ENCODE data around the gene MCM8.
"Not testable (repeated sequence)": the region's sequence is repeated elsewhere in the genome, so short reads cannot be mapped to it uniquely, and the experiment has no call there.

MCM8 gene

DNA sequence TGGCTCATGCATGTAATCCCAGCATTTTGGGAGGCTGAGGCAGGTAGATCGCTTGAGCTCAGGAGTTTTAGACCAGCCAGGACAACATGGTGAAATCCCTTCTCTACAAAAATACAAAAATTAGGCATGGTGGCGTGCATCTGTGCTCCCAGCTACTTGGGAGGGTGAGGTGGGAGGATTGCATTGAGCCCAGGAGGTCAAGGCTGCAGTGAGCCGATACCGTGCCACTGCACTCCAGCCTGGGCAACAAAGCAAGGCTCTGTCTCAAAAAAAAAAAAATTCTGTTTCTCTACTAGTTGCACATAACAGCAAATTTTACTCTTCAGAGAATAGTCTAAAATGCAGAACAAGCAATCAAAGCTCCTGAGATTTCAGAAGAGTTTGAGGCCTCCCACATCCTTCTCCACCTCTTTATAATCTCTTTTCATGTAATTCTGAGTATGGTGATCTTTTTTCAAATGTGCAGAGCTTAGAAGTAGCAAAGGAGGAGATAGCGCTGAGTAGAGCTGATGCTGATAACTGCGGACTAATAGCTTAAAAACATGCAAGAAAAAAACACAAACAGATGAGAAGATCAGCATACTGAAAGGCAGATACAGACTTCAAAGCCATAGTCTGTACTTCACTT lies 80.1 kb downstream of the MCM8 start:
- H3K4me3 ChIP-seq (ENCODE audit: low read depth, low read length): no peak overlapping the region
- no peaks in the 10 kb centered on the region for H3K9me3 ChIP-seq (ENCODE audit: severe bottlenecking)
- H3K27ac ChIP-seq: no peak overlapping the region
- no peak for DNase-seq
- peaks cover 22% of the 10 kb centered on the region for H3K36me3 ChIP-seq
- TF ChIP-seq, protein P1, sequence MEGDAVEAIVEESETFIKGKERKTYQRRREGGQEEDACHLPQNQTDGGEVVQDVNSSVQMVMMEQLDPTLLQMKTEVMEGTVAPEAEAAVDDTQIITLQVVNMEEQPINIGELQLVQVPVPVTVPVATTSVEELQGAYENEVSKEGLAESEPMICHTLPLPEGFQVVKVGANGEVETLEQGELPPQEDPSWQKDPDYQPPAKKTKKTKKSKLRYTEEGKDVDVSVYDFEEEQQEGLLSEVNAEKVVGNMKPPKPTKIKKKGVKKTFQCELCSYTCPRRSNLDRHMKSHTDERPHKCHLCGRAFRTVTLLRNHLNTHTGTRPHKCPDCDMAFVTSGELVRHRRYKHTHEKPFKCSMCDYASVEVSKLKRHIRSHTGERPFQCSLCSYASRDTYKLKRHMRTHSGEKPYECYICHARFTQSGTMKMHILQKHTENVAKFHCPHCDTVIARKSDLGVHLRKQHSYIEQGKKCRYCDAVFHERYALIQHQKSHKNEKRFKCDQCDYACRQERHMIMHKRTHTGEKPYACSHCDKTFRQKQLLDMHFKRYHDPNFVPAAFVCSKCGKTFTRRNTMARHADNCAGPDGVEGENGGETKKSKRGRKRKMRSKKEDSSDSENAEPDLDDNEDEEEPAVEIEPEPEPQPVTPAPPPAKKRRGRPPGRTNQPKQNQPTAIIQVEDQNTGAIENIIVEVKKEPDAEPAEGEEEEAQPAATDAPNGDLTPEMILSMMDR (IDR thresholded peaks at IDR 0.05; ENCODE audit: low read depth, low read length): no peak
- H3K27me3 ChIP-seq (ENCODE audit: insufficient read depth, low read depth, severe bottlenecking): no peaks in the 10 kb centered on the region

DNA sequence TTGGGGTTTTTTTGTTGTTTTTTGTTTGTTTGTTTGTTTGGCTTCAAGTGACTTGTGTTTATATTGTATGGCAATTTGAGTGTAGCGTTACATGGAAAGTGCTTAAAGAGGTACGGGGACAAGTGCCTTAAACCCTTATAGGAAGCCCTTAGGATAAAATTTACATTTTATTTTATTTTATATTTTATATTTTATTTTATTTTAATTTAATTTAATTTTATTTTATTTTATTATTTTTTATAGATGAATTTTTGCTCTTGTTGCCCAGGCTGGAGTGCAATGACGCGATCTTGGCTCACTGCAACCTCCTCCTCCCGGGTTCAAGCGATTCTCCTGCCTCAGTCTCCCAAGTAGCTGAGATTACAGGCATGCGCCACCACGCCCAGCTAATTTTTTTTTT lies 82.5 kb downstream of the MCM8 start:
- H3K9me3 ChIP-seq (ENCODE audit: severe bottlenecking); H3K27me3 ChIP-seq (ENCODE audit: insufficient read depth, low read depth, severe bottlenecking); DNase-seq; H3K4me3 ChIP-seq (ENCODE audit: low read depth, low read length); H3K27ac ChIP-seq: not testable (repeated sequence)
- H3K36me3 ChIP-seq: peaks cover 36% of the 10 kb centered on the region

DNA sequence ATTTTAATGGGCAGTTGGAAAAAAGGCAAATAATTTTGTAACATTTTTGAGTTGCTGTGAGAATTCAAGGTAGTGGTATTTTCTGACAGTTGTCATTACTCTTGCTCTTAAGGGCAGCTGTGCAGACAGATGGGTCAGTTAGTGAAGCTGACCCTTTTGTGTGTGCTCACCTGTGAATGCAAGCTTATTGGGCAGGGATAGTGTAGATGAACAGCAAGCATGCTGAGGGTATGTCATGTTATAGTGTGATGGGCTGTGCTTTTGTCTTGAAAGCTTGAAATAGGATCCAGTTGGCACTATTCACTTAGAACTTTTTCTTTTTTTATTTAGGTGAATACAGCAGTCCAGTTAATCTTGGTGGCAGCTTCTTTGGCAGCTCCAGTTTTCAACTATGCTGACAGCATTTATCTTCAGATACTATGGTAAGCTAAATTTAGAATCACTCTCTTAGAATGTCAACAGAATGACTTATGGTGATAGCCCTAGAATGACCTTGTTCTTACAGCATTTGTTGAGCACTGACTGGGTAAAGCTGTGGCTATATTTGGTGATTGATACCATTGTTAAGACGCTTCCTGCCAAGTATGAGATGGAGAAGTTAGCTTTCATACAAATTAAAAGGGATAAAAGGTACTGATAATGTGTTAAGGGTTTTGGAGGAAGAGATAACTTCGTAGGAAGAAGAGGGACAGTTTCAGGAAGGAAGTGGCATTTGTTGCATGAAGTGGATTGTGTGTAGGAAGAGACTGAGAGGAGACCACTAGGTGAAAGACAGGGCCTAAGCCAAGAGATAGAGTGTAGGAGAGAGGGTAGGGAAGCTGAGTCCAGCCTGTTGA lies 83.9 kb downstream of the MCM8 start:
- Histone ChIP-seq H3K9me3 (ENCODE audit: severe bottlenecking) (no peaks in the 10 kb centered on the region), H3K27me3 (ENCODE audit: insufficient read depth, low read depth, severe bottlenecking) (no peaks in the 10 kb centered on the region), H3K27ac (no peak overlapping the region), H3K36me3 (peaks cover 43% of the 10 kb centered on the region), H3K4me3 (ENCODE audit: low read depth, low read length) (no peak overlapping the region)
- TF ChIP-seq, protein P1 (IDR thresholded peaks at IDR 0.05; ENCODE audit: low read depth, low read length): no peak
- no peak for DNase-seq

DNA sequence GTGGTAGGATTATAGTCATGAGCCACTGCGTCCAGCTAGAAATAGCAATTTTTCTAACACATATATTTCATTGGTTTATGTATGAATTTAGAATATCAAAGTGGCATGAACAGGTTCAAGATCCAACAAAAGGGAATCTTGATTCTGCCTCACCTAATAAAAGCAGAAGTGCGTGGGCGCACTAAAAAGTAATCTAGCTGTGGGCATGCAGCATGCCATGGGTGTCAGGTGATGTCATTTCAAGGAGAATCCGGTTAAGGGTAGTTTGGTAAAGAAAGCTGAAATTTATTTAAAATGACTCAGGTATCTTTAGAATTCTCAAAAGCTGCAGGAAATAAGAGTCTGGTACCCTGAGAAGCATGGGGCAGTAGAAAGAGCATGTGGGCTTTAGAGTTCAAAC lies 85.8 kb downstream of the MCM8 start:
- no peak for DNase-seq
- H3K9me3 ChIP-seq (ENCODE audit: severe bottlenecking): no peaks in the 10 kb centered on the region
- H3K36me3 ChIP-seq: peaks cover 53% of the 10 kb centered on the region
- TF ChIP-seq, protein P1 (IDR thresholded peaks at IDR 0.05; ENCODE audit: low read depth, low read length): no peak
- H3K4me3 ChIP-seq (ENCODE audit: low read depth, low read length): no peak overlapping the region
- H3K27ac ChIP-seq: no peak overlapping the region
- H3K27me3 ChIP-seq (ENCODE audit: insufficient read depth, low read depth, severe bottlenecking): no peaks in the 10 kb centered on the region

DNA sequence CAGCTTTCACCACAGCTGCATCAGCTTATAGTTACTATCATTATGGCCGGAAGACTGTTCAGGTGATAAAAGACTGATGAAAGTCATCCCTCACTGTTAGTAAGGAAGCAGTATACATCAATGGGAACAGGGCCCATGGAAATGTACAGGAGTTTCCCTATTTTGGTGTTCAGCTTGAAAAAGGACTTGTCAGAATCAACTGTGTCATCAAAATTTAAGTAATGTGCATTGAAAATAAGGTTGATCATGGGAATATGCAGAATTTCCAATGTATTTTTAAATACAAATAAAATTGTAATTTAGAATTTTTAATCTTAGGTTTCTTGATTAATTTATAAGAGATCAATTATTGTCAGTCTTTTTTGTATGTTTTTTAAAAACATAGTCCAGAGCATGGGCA lies 86.6 kb downstream of the MCM8 start:
- Histone ChIP-seq H3K36me3 (peaks cover 56% of the 10 kb centered on the region), H3K27ac (no peak overlapping the region), H3K4me3 (ENCODE audit: low read depth, low read length) (no peak overlapping the region), H3K27me3 (ENCODE audit: insufficient read depth, low read depth, severe bottlenecking) (no peaks in the 10 kb centered on the region), H3K9me3 (ENCODE audit: severe bottlenecking) (no peaks in the 10 kb centered on the region)
- TF ChIP-seq, protein P1 (IDR thresholded peaks at IDR 0.05; ENCODE audit: low read depth, low read length): no peak
- DNase-seq: no peak

DNA sequence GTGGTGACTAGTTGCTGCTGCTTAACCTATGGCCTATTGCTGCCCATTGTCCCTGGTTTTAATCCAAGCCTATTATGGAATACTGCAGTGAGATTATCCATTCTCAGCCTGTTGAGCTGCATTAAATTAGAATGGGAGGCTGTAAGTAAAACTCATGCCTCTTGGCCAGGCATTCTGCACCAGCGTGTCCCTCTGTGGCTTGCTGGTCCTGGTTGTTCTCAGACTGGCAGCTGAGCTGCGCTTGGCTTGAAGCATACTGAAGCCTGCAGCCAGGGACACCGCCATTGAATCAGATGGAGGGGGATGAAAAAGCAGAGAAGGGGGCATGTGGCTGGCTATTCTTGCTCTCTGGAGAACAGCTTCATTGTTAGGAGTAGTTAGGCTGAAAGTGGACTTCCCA lies 87.8 kb downstream of the MCM8 start:
- H3K36me3 ChIP-seq: peaks cover 59% of the 10 kb centered on the region
- no peak for DNase-seq
- H3K4me3 ChIP-seq (ENCODE audit: low read depth, low read length): no peak overlapping the region

More for the DNA sequence above, 87.8 kb downstream of the MCM8 start:
- no peaks in the 10 kb centered on the region for H3K27me3 ChIP-seq (ENCODE audit: insufficient read depth, low read depth, severe bottlenecking)
- H3K27ac ChIP-seq: no peak overlapping the region
- TF ChIP-seq, protein P1 (IDR thresholded peaks at IDR 0.05; ENCODE audit: low read depth, low read length): no peak
- H3K9me3 ChIP-seq (ENCODE audit: severe bottlenecking): no peaks in the 10 kb centered on the region

All from WERI-Rb-1 (cell line).